ENCODE data around the gene PALM. TPM values are rescaled to one million over a fixed set of nuclear protein-coding genes. Genes with fewer than 3 reads are reported as not detected.
A peak's percentile ranks its signal among the peaks of the same experiment; 100 is the strongest.
"Not testable (repeated sequence)": the region's sequence is repeated elsewhere in the genome, so short reads cannot be mapped to it uniquely, and the experiment has no call there.

Gene PALM
- total RNA-seq, 1 experiment from 2014 or later = 1.4 TPM

GRCh38 chr19:679418-680286 lies 29.1 kb upstream of the PALM start:
- peak; percentile 60 for DNase-seq (ENCODE audit: low read depth)

DNA sequence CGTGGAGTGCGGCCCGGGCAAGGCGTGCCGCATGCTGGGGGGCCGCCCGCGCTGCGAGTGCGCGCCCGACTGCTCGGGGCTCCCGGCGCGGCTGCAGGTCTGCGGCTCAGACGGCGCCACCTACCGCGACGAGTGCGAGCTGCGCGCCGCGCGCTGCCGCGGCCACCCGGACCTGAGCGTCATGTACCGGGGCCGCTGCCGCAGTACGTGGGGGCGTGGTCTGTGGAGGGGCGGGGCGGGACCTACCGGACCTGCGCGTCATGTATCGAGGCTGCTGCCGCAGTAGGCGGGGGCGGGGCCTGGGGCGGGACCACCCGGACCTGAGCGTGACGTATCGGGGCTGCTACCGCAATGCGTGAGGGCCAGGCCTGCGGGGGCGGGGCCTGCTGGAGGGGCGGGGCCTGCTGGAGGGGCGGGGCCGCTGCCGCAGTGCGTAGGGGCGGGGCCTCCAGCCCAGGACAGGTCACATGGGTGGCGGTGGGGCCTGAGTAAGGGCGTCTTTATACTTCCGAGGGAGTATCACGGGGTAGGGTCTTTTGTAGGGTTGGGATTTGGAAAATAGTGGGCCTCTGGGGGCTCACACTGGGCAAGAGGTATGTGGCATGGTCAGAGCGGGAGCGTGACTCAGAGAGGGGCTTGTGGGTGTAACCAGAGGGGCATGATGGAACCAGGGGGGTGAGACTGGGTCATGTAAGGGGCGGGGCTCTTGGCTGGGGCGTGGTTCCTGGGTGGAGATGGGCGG lies 28.3 kb upstream of the PALM start:
- DNase-seq (ENCODE audit: low read depth) = peak; percentile 93

- no peak for DNase-seq (ENCODE audit: low read depth)
These were observed 27.4 kb upstream of the PALM start for GRCh38 chr19:681029-682019.

DNA sequence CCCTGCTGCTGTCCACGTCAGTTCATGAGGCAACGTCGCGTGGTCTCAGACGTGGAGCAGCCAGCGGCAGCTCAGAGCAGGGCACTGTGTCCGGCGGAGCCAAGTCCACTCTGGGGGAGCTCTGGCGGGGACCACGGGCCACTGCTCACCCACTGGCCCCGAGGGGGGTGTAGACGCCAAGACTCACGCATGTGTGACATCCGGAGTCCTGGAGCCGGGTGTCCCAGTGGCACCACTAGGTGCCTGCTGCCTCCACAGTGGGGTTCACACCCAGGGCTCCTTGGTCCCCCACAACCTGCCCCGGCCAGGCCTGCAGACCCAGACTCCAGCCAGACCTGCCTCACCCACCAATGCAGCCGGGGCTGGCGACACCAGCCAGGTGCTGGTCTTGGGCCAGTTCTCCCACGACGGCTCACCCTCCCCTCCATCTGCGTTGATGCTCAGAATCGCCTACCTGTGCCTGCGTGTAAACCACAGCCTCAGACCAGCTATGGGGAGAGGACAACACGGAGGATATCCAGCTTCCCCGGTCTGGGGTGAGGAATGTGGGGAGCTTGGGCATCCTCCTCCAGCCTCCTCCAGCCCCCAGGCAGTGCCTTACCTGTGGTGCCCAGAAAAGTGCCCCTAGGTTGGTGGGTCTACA lies 25.9 kb upstream of the PALM start:
- DNase-seq (ENCODE audit: low read depth) = no peak

DNA sequence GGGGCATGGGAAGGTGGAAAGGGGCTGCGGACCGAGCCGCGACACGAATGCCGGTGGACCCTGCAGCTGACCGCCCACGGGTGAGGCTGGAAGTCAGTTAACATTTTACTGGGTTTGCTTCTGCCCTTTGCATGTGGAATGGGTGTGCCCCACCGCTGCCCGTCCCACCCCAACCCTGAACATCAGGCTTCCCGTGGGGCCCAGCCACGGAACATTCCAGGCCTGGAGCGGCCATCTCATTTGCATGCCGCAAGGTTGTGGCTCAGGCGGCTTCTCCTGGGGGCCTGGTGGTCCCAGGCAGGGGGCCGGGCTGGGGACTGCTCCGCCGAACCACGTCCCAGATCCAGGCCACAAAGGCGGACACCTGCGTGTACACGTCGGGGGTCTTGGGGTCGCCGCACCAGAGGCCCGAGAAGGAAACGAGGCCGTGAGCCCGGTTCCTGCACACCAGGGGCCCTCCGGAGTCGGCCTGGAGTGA lies 23.2 kb upstream of the PALM start:
- DNase-seq (ENCODE audit: low read depth) = no peak

DNA sequence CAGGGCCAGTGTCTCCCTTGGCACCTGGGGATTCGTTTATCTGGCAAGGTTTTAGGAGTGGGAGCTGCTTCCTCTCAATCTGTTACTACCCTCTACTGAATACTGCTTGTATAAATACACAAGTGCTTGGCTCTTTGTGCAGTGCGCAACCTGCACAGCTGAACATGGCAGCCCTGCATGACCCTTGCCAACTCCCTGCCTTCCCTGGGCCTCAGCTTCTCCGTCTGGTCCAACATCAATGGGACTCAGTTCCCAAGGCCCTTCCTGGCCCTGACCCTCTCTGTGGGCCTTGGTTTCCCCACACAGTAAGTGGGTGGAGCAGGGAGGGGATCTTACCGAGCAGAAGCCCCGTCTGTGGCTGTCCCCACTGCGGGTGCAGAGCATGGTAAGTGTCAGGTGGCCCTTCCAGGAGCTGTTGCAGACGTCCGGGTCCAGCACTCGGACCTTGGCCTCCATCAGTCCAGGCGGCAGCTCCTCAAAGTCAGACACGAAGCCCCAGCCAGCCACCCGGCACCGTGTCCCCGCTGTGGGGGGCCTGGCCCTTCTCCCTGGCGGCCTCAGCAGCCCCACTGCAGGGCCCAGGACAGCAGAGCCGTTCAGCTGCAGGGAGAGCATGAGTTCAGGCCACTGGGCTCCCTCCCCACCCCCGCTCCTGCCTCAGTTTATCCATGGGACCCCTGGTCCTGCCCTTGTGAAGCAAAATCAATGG lies 22.0 kb upstream of the PALM start:
- DNase-seq (ENCODE audit: low read depth) = no peak

GRCh38 chr19:687569-688166 lies 21.1 kb upstream of the PALM start:
- DNase-seq (ENCODE audit: low read depth) = no peak

GRCh38 chr19:688214-688613 lies 20.5 kb upstream of the PALM start:
- DNase-seq (ENCODE audit: low read depth) = no peak

DNA sequence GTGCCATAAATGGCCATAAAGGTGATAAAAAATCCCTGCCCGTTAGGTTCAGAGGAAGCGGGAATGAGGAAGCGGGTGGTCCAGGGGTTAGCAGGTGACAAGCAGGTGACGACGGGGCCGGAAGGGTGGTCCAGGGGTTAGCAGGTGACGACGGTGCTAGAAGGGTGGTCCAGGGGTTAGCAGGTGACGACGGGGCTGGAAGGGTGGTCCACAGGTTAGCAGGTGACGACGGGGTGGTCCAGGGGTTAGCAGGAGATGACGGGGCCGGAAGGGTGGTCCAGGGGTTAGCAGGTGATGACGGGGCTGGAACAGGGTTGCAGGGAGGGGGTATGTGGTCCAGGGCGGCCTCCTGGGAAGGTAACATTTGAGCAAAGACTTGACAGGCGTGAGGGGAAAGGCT lies 19.7 kb upstream of the PALM start:
- no peak for DNase-seq (ENCODE audit: low read depth)

DNA sequence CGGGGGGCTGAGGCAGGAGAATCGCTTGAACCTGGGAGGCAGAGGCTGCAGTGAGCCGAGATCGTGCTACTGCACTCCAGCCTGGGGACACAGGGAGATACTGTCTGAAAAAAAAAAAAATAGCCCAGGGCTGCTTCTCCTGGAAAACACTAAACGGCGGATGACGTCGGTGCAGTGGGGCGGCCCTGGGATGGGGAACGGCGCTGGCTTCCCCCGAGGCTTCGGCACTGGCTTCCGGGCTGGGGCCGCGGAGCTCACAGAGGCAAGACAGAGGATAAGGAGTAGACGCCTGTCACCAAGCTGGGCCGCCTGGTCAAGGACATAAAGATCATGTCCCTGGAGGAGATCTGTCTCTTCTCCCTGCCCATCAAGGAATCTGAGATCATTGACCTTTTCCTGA lies 18.5 kb upstream of the PALM start:
- no peak for DNase-seq (ENCODE audit: low read depth)

GRCh38 chr19:694481-695351 lies 14.0 kb upstream of the PALM start:
- DNase-seq (ENCODE audit: low read depth) = no peak

DNA sequence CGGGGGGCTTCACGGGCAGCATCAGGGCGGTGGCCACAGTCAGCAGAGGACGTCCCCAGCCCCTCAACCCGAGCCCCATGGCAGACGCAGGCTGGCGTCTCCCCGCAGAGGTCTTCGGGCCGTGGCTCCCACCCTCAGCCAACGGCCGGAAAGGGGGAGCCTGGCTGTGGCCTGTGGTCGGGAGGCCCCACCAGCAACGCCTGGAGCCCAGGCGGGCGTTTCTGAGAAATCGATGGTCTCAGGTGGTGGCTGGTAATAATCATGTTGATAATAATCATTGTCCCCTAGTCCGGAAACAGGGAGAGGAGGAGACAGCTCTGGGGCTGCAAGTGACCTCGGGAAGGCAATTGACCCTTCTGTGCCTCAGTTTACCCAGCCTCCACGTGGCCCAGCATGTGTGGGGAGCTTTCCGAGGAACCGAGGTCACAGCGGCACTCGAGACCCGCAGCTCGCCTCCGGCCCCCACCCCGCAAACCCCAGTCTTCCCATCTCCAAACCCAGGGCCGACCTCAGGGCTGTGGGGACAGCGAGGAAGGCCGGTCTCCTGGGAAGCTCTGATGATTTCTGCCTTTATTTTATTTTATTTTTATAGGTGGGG lies 13.3 kb upstream of the PALM start, which contains the start of gene PRSS57:
PRSS57 (minus strand) TSS at position 101 of the 598 bp plus-strand sequence; CDS start at position 79, 22 bp downstream.
- DNase-seq (ENCODE audit: low read depth) = no peak

- DNase-seq (ENCODE audit: low read depth) = not testable (repeated sequence)
These were observed 10.2 kb upstream of the PALM start for GRCh38 chr19:698529-698928.

GRCh38 chr19:699885-700284 lies 8.8 kb upstream of the PALM start:
- DNase-seq (ENCODE audit: low read depth) = peak; percentile 23

DNA sequence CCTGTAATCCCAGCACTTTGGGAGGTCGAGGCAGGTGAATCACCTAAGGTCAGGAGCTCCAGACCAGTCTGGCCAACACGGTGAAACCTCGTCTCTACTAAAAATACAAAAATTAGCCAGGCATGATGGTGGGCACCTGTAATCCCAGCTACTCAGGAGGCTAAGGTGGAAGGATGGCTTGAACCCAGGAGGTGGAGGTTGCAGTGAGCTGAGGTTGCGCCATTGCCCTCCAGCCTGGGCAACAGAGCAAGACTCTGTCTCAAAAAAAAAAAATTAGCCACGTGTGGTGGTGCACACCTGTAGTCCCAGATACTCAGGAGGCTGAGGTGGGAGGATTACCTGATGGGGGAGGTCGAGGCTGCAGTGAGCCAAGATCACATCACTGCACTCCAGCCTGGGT lies 5.9 kb upstream of the PALM start:
- not testable (repeated sequence) for DNase-seq (ENCODE audit: low read depth)

DNA sequence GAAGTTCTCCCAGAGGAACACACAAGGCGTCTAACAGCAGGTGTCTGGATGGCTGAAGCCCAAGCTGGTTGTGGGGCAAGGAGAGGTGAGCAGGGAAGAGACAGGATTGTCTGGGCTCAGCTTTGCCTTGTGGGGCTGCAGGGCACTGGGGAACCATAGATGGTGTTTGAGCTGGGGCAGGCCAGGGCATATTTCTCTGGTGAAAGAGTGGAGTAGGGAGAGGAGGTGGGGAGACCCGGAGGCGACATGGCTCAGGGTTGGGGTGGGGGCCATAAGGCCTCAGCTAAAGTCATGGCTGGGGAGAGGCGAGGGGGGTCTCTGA lies 5.4 kb upstream of the PALM start:
- no peak for DNase-seq (ENCODE audit: low read depth)

DNA sequence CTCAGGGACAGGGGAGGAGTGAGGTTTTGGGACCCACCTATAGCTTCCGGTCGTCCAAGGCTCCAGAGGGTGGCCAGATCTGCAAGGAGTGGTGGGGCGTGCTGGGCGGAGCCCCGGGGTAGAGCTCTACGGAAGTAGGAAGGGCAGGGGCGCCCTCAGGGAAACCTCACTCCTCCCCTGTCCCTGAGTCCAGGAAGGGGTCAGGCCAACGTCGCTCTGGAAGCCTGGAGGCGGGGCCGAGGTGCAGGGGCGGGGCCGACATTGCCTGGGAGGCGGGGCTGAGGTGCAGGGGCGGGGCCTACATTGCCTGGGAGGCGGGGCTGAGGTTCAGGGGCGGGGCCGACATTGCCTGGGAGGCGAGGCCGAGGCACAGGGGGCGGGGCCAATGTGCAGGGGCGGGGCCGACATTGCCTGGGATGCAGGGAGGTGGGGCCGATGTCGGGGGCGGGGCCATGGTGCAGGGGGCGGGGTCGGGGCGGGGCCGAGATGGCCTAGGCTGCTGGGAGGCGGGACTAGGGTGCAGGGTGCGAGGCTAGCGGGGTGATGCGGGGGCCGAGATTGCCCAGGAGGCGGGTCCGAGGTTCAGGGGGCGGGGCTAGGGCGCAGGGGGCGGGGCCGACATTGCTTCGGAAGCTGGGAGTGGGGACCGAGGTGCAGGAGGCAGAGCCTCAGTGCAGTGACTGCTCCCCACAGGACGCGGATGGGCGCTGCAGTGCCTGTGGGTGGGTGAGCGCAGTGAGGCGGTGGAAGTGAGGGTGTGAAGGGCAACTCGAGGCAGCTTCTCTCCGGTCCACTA lies 4.9 kb upstream of the PALM start:
- no peak for DNase-seq (ENCODE audit: low read depth)

GRCh38 chr19:704447-704741 lies 4.3 kb upstream of the PALM start:
- no peak for DNase-seq (ENCODE audit: low read depth)

All from M059J (cell line).